DOHH2 (cell line): ENCODE results near the gene EFCAB13.

ENCODE experiments used
- EZH2phosphoT487 ChIP-seq: fragments of 200-600 bp; sonication (generic); IDR thresholded peaks from 2 replicates; pipeline ENCODE4 v1.6.1; 2017; ENCODE audit warnings: borderline replicate concordance, mild to moderate bottlenecking, antibody characterized with exemption, low read length, moderate library complexity, mixed read lengths
- TF ChIP-seq, protein P1 (sequence below): fragments of 200-600 bp; sonication (generic); IDR thresholded peaks from one replicate; pipeline ENCODE4 v1.5.1; 2014; ENCODE audit warnings: antibody characterized with exemption, mild to moderate bottlenecking, low read depth, low read length; ENCODE audit not compliant: poor library complexity, severe bottlenecking

DNA sequence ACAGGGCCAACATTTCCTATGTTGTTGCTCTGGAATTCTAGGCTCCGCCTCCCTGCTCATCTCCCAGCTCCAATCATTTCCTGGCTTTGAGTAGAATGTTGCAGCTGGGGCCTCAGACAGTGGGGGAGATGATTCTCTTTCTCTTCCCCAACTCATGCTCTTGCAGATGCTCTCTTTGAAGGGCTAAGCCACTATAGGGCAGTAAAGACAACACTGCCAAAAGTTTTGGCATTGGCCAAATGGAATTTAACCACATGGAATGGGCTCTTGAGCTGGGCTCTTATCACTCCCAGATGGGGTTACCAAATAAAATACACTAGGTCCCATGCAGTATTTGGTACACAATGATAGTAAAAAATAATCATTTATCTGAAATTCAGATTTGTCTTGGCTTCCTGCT lies 19.6 kb upstream of the EFCAB13 start:
- TF ChIP-seq, protein P1, sequence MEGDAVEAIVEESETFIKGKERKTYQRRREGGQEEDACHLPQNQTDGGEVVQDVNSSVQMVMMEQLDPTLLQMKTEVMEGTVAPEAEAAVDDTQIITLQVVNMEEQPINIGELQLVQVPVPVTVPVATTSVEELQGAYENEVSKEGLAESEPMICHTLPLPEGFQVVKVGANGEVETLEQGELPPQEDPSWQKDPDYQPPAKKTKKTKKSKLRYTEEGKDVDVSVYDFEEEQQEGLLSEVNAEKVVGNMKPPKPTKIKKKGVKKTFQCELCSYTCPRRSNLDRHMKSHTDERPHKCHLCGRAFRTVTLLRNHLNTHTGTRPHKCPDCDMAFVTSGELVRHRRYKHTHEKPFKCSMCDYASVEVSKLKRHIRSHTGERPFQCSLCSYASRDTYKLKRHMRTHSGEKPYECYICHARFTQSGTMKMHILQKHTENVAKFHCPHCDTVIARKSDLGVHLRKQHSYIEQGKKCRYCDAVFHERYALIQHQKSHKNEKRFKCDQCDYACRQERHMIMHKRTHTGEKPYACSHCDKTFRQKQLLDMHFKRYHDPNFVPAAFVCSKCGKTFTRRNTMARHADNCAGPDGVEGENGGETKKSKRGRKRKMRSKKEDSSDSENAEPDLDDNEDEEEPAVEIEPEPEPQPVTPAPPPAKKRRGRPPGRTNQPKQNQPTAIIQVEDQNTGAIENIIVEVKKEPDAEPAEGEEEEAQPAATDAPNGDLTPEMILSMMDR = no peak
- TF ChIP-seq EZH2phosphoT487 = no peak
